GM12865 (cell line): ENCODE measurements around the gene FAM162B.

Source experiments
- DNase-seq: peaks from one replicate; pipeline ENCODE4 v3.0.0; 2010; ENCODE audit warnings: low read depth
- H3K4me3 ChIP-seq: 2 replicates; pipeline ENCODE4 v1.5.1; 2011; ENCODE audit warnings: mild to moderate bottlenecking, low read depth, low read length, control low read depth
- TF ChIP-seq, protein P1 (sequence below): IDR thresholded peaks from 2 replicates; pipeline ENCODE4 v1.5.1; 2011; ENCODE audit warnings: low read length, control low read depth, low read depth, inconsistent platforms; ENCODE audit not compliant: insufficient read depth; ENCODE audit errors: missing control alignments

The FAM162B gene

GRCh38 chr6:116783852-116784251, 18.3 kb upstream of the FAM162B start:
- H3K4me3 ChIP-seq: no peak overlapping the region
- TF ChIP-seq, protein P1, sequence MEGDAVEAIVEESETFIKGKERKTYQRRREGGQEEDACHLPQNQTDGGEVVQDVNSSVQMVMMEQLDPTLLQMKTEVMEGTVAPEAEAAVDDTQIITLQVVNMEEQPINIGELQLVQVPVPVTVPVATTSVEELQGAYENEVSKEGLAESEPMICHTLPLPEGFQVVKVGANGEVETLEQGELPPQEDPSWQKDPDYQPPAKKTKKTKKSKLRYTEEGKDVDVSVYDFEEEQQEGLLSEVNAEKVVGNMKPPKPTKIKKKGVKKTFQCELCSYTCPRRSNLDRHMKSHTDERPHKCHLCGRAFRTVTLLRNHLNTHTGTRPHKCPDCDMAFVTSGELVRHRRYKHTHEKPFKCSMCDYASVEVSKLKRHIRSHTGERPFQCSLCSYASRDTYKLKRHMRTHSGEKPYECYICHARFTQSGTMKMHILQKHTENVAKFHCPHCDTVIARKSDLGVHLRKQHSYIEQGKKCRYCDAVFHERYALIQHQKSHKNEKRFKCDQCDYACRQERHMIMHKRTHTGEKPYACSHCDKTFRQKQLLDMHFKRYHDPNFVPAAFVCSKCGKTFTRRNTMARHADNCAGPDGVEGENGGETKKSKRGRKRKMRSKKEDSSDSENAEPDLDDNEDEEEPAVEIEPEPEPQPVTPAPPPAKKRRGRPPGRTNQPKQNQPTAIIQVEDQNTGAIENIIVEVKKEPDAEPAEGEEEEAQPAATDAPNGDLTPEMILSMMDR: no peak
- DNase-seq: no peak

DNA sequence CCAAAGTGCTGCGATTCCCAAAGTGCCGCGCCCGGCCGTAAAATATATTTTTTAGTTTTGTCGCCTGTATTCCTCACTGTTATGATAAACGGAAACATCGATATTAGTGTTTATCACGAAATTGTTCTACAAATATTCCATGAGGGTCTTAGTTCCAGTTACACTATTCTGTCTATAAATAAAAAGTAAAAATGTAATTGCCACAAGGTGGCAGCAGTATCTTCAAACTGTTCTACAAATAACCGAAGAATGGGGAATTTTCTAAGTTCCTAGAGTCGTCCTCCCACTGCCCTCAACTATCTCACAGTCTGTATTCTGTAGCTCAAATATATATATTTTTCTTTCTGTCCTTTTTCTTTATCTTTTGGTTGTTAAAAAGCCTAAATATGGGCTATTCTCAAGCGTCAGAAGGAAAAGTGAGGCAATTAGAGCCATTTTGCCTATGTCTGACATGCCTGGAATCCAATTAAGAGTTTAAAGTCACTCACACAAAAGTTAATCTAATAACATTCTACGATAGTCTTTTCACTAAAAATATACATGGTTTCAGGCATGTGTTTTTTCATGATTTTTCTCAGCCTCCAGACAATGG, 14.2 kb upstream of the FAM162B start:
- TF ChIP-seq, protein P1: peak; percentile 21
- H3K4me3 ChIP-seq: no peak overlapping the region
- peak; percentile 40 for DNase-seq

DNA sequence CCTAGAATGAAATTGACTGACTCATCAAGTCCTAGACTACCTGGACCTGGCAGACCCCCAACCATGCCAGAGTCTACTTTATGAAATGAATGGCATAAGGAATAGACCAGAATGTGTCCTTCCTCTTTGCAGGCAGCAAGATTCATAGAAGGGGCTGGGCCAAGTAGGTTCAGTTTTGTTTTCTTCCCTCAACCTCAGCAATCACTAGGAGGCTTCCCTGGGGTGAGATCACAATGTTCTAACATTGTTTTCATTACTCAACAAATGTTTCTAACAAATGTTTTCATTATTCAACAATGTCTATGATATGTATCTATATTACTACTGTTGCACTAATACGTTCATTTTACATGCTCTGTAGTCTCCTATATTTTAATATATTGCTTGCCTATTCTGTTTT, 8.4 kb upstream of the FAM162B start:
- DNase-seq: no peak
- TF ChIP-seq, protein P1: no peak
- no peak overlapping the region for H3K4me3 ChIP-seq

DNA sequence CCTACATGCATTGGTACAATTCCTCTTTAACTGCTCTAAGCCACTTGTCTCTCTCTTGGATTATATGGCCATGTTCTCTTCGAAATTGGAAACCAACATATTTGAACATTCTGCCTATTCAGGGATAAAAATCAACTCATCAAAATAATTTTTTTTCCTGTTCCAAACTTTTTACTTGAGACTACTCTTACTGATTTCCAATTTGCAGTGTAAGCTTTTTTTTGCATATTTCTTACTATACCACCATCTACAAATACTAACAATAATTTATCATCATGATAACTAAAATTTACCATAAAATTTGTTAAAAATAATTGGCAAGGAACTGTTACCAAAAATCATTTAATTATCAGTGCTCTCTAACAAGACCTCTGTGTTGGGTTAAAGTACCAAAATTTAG, 6.9 kb upstream of the FAM162B start:
- H3K4me3 ChIP-seq: no peak overlapping the region
- TF ChIP-seq, protein P1: no peak
- no peak for DNase-seq

- TF ChIP-seq, protein P1: no peak
- H3K4me3 ChIP-seq: no peak overlapping the region
- no peak for DNase-seq
These were observed 2.2 kb upstream of the FAM162B start for GRCh38 chr6:116767715-116768114.

DNA sequence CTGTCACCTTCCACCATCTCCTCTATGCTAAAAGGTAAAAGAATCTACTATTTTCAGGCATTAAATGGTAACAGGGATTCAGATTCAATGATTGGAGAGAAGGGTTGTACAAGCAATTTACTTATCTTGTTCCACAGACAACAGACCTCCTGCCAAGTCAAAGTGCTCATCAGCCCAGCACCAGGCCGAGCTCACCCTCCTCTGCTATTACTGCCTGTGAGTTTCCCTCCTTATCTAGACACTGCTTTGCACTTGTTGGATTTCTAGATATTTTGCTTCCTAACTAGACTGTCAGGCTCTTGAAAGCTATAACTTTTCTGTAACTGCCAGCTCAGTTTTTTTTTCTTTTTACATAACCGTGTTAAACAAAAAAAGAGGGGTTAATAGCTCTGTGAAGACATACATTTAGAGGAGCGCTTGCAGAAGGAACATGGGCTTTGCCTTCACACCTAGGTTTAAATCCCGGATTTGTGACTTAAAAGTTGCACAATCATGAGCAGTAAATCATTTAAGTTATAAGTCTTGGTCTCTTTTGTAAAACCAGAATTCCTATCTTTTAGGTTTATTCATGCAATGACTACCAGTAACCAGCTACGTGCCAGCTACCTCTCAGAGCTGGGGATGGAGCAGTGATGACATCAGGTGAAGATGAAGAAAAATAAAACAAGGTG, 1.1 kb upstream of the FAM162B start:
- no peak for DNase-seq
- H3K4me3 ChIP-seq: no peak overlapping the region
- TF ChIP-seq, protein P1: no peak

DNA sequence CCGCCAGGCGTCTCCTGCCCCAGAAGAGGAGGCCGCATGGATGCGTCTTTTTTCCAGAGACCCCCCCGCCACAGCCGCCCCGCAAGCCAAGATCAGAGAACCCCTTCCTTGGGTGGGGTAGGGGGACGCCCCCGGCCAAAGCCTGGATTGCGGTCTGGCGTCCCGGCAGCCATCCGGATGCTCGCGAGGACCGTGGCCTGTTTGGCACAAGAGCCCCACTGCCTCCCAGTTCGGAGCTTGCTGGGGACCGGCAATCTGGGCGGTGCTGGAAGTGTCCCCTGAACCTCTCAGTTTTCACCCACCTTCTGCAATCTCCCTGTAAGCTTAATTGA, 924 bp downstream of the FAM162B start:
- no peak overlapping the region for H3K4me3 ChIP-seq
- DNase-seq: no peak
- TF ChIP-seq, protein P1: no peak
